Activated naive CD8-positive, alpha-beta T cell treated with anti-CD3 and anti-CD28 coated beads, Interleukin-2, amount 10 ng/mL, durations not matched to agents 7 days and 5 days (primary cell): ENCODE measurements around the gene PGAM5. TPM values are rescaled to one million over a fixed set of nuclear protein-coding genes. Genes with fewer than 3 reads are reported as not detected.

Experiments
- total RNA-seq, 2 experiments: library from RNA; stranded (reverse); gene quantifications; one replicate each; pipeline ENCODE4 v1.2.3, GENCODE V29; 2021

Gene PGAM5
- total RNA-seq, 2 experiments from 2014 or later, result 34.3 to 41.8 TPM

Other genes starting within 250 kb of the PGAM5 start
- 10 to 100 TPM; 67.1 to 67.2 TPM for gene FBRSL1, start 220.7 kb upstream of the PGAM5 start, total RNA-seq
- not detected for gene LRCOL1, start 100.3 kb upstream of the PGAM5 start, total RNA-seq
- gene P2RX2, start 92.1 kb upstream of the PGAM5 start, total RNA-seq, result not detected
- gene POLE, start 23.5 kb upstream of the PGAM5 start, total RNA-seq, result 100 to 1,000 TPM; 168 TPM
- gene PXMP2, start 23.3 kb upstream of the PGAM5 start, total RNA-seq, result 10 to 100 TPM; 26.6 to 29.2 TPM
- 10 to 100 TPM; 90.3 to 92.9 TPM for gene ANKLE2, start 51.0 kb downstream of the PGAM5 start, total RNA-seq
- 10 to 100 TPM; 63.8 to 64.7 TPM for gene GOLGA3, start 118.0 kb downstream of the PGAM5 start, total RNA-seq
- gene CHFR, start 176.8 kb downstream of the PGAM5 start, total RNA-seq, result 10 to 100 TPM; 93.6 to 96.1 TPM
- 10 to 100 TPM; 12.3 to 13.6 TPM for gene ZNF605, start 245.5 kb downstream of the PGAM5 start, total RNA-seq